ENCODE data around the gene VAV3.

DNA sequence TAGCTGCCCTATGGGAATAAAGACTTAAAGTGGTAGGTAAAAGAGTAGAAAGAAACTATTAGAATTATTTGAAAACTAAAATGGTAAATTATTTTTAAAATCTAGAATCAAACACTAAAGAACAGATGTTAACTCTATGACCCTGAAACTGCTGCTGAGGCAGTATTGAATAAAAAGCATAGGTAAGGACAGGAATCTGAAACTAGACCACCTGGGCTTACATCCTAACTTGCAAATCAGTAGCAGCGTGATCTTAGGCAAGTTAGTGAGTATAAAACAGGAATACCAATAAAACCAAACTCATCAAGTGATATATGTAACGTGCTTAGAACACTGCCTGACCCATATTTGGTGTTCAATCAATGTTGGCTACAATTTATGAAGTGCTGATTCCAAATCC, 257.9 kb downstream of the VAV3 start:
- TF ChIP-seq, protein P1, sequence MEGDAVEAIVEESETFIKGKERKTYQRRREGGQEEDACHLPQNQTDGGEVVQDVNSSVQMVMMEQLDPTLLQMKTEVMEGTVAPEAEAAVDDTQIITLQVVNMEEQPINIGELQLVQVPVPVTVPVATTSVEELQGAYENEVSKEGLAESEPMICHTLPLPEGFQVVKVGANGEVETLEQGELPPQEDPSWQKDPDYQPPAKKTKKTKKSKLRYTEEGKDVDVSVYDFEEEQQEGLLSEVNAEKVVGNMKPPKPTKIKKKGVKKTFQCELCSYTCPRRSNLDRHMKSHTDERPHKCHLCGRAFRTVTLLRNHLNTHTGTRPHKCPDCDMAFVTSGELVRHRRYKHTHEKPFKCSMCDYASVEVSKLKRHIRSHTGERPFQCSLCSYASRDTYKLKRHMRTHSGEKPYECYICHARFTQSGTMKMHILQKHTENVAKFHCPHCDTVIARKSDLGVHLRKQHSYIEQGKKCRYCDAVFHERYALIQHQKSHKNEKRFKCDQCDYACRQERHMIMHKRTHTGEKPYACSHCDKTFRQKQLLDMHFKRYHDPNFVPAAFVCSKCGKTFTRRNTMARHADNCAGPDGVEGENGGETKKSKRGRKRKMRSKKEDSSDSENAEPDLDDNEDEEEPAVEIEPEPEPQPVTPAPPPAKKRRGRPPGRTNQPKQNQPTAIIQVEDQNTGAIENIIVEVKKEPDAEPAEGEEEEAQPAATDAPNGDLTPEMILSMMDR (IDR thresholded peaks at IDR 0.05) = no peak
- TF ChIP-seq POLR2AphosphoS5 (IDR thresholded peaks at IDR 0.05) = no peak
- no peak for TF ChIP-seq POLR2A (IDR thresholded peaks at IDR 0.05)
- no peak for TF ChIP-seq EP300 (IDR thresholded peaks at IDR 0.05)
